KOPT-K1 (cell line): ENCODE data around the gene TLR9.

Experiments
- H3K27ac ChIP-seq: fragments of 200-600 bp; sonication (generic); 2 replicates; pipeline ENCODE4 v1.5.1; 2016; ENCODE audit warnings: antibody characterized with exemption, mild to moderate bottlenecking, low read depth, low read length; ENCODE audit not compliant: poor library complexity, severe bottlenecking
- H3K36me3 ChIP-seq: fragments of 200-600 bp; sonication (generic); 2 replicates; pipeline ENCODE4 v1.5.1; 2017; ENCODE audit warnings: antibody characterized with exemption, mild to moderate bottlenecking, low read length, moderate library complexity; ENCODE audit not compliant: insufficient read depth
- H3K9me3 ChIP-seq: fragments of 200-600 bp; sonication (generic); 2 replicates; pipeline ENCODE4 v1.5.1; 2017; ENCODE audit warnings: antibody characterized with exemption, low read length, mild to moderate bottlenecking; ENCODE audit not compliant: insufficient read depth, poor library complexity, severe bottlenecking

TLR9 gene

DNA sequence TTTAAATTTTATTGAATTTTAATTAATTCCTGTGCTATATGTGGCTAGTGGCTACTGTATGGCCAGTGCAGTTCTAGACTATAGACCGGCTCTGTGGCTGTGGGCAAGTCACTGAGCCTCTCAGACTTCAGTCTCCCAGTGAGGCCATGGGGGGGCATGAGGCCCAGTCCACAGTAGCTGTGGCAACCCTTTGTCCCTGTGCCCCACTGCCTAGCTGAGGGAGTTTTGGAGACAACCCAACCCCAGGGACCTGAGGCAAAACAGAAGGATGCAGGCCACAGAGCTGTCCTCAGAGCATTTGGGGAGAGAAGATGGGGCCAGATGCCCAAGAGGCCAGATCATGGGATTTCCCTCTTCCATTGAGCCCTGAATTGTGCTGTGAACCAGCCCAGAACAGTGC, 52.3 kb downstream of the TLR9 start:
- no peaks in the 10 kb centered on the region for H3K36me3 ChIP-seq
- no peak overlapping the region for H3K27ac ChIP-seq
- H3K9me3 ChIP-seq: no peaks in the 10 kb centered on the region

DNA sequence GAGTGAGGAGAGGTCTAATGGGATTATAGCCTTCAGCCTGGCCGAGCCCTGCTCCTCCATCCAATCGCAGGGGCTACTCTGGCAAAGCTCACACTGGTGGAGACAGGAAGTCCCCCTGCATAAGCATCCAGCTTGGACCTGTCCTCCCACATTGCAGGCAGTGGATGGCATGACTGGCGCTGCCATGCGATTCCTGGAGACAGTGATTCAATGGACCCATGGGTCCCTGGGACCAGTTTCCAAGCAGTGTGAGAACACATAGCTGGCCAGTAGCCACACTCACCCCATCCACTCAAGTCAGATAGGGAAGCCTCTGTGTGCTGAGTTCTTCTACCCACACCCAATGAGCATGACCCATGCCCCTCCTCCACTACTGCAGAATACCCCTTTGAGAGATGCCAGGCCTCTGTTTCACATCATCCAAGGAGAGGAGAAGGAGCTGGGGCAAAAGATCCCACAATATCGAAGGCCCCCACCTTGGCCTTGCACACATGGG, 53.1 kb downstream of the TLR9 start:
- Histone ChIP-seq H3K9me3 (no peaks in the 10 kb centered on the region), H3K36me3 (no peaks in the 10 kb centered on the region), H3K27ac (no peak overlapping the region)

DNA sequence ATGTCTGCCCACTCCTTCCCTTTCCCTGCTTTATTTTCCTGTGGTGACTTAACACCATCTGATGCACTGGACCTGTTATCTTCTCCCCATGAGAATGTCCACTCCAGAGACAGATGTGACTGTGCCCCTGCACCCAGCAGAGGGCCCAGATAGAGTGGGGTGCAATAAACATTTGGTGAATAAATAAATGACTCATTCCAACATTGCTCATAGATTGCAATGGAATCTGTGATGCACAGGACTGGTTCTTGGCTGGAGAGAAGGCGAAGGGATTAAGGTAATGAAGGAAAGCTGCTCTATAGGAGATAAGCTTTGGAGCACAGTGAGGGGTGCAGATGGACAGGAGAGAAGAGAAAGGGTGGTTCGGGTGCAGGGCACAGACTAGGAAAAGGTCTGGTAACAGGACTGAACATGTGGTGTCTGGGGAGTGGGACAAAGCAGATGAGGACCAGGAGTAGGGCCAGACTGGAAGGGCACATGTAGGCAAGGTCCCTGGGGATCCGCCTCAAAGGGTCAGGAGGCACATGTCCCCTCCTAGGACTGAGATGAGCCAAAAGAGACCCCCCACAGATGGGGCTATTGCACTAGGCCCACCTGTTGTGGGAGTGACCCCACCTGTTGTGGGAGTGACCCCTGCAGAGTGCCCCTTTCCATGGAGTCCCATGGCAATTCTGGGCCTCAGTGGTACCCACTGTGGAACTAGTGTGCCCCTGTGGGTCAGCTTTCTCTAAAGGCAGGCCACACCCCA, 53.8 kb downstream of the TLR9 start:
- H3K9me3 ChIP-seq: no peaks in the 10 kb centered on the region
- no peaks in the 10 kb centered on the region for H3K36me3 ChIP-seq
- H3K27ac ChIP-seq: no peak overlapping the region
